Cardiac fibroblast (primary cell): ENCODE measurements around the gene TCF4.

Experiments
- DNase-seq, 2 donors: peaks; one replicate each; pipeline versions ENCODE4 v3.0.0 to v3.0.0-alpha.2; 2010; ENCODE audit warnings: low read depth in 2 of 2
- H3K4me3 ChIP-seq, 2 donors: replicated peaks in 1 of 2; 1 replicate in 1 of 2; 2 replicates in 1 of 2; pipeline ENCODE4 v1.5.1; 2011; ENCODE audit warnings: low read depth in 2 of 2, low read length in 2 of 2, mild to moderate bottlenecking in 2 of 2, moderate library complexity in 1 of 2
- TF ChIP-seq, protein P1 (sequence below): IDR thresholded peaks from one replicate; pipeline ENCODE4 v1.5.1; 2011; ENCODE audit warnings: low read depth, mild to moderate bottlenecking, low read length, inconsistent platforms

TCF4 gene

GRCh38 chr18:55588870-55589595 lies 1.0 kb upstream of the TCF4 start:
- H3K4me3 ChIP-seq = peak overlapping the region; percentile 68
- DNase-seq = no peak
- TF ChIP-seq, protein P1, sequence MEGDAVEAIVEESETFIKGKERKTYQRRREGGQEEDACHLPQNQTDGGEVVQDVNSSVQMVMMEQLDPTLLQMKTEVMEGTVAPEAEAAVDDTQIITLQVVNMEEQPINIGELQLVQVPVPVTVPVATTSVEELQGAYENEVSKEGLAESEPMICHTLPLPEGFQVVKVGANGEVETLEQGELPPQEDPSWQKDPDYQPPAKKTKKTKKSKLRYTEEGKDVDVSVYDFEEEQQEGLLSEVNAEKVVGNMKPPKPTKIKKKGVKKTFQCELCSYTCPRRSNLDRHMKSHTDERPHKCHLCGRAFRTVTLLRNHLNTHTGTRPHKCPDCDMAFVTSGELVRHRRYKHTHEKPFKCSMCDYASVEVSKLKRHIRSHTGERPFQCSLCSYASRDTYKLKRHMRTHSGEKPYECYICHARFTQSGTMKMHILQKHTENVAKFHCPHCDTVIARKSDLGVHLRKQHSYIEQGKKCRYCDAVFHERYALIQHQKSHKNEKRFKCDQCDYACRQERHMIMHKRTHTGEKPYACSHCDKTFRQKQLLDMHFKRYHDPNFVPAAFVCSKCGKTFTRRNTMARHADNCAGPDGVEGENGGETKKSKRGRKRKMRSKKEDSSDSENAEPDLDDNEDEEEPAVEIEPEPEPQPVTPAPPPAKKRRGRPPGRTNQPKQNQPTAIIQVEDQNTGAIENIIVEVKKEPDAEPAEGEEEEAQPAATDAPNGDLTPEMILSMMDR = no peak

DNA sequence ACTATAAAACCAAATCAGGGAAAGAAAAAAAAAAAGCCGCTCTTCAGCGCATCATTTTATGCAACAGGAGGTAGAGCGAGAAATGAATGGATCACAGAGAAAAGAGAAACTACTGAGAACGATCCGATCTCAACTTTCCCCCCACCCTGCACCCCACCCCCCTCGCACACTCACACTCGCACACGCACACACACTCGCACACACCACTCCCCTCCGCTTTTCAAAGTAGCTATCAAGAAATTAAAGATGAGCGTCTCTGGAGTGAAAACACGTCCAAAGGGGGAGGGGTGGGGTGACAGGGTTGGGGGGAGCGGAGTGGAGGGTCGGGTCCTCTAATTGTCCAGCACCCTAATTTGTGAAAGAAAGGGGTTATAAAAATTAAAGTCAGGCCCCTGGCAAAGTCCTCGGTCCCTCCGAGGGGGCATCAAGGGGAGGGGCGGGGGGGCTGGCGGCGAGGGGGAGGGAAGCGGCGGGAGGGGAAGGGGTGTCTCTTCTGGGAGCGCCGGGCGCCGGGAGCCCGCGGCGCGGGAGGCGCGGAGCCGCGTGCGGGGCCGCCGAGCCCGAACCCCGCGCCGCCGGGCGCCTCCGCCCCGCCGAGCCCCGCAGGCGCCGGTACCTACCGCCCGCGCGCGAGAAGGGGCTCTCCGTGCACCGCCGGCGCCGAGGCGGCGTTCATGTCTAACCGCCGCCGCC lies 428 bp downstream of the TCF4 start:
- peak; percentile 57 to 65 for DNase-seq
- H3K4me3 ChIP-seq = peak overlapping the region; percentile 68
- TF ChIP-seq, protein P1 = no peak

DNA sequence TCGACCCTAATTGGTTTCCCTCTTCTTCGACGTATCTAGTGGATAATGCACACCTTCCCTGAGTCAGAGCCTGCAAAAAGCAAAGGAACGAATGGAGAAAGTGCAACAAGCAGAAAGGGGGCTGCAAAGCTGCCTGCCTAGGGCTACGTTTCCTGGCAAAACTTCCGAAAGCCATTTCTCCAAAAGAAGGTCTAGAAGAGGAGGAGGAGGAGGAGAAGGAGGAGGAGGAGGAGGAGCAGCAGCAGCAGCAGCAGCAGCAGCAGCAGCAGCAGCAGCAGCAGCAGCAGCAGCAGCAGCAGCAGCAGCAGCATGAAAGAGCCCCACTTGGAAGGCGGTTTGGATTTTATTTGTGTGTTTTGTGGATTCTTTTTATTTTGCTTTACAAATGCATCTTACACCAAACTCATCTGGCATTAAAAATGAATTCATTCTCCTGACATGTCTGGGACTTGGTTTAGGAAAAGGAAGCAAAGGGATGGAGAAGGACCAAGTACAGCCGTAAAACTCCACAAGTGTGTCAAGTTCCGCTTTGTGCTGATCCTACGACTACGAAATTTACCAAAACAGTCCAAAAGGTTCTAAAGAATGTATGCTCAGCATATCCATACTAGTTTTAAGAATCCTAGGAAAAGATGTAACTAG lies 2.0 kb downstream of the TCF4 start:
- TF ChIP-seq, protein P1 = no peak
- DNase-seq = peak; percentile 50 to 51
- peak overlapping the region; percentile 52 to 68 for H3K4me3 ChIP-seq

DNA sequence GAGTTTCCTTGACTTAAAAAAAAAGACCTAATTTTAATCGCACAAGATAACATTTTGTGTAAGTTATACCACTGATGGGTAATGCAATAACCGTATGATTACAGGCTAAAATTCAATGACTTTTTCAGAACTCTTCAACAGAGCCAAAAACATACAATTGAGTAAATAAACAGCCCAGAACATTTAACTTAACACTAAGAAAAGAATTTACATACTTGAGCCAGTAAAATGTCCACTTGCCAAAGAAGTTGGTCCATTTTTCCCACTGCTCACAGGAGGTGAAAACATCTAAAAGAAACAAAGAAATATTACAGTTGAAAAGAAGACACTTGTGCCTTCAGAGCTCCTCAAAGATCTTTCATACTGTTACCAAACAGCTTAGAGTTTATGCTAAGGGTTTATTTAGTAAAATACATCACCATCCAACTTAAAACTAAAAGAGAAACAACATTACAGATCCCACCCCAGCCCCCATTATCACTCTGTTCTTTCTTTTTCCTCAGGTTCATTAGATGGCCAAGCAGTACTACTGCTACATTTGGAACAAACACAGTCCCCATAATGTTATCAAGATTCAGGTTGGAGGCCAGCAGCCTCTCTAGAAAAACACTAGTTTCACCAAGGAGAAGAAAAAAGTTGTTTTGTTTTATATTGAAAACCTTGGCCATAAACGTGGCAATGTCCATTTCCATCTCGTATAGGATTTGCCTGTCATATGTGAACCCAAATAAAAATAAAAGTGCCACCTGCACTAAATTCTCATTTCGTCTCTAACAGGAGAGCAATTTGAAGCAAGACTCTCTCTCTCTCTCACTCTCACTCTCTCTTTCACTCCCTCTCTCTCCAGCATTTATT lies 2.7 kb downstream of the TCF4 start:
- peak overlapping the region; percentile 52 to 68 for H3K4me3 ChIP-seq
- TF ChIP-seq, protein P1 = no peak
- peak in 1 of 2 donors; percentile 21 for DNase-seq

DNA sequence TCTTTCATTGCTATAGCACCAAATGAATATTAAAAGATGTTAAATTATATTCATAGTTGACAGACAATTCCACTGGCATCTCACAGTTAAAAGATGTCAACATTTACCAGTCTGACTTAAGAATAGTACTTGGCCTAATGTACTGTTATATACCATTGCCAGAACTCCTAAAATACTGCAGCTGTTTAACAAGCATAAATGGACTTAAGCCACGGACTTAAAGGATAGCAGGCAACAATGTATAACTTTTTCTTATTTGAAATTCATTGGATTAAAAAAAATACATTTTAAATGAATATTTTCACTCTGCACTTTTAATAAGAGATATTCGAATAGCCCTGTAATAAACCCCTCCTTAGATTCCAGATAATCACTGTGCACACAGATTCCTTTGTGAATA lies 3.8 kb downstream of the TCF4 start:
- peak overlapping the region in 1 of 2 donors; percentile 68 for H3K4me3 ChIP-seq
- DNase-seq = peak in 1 of 2 donors; percentile 21
- TF ChIP-seq, protein P1 = no peak

DNA sequence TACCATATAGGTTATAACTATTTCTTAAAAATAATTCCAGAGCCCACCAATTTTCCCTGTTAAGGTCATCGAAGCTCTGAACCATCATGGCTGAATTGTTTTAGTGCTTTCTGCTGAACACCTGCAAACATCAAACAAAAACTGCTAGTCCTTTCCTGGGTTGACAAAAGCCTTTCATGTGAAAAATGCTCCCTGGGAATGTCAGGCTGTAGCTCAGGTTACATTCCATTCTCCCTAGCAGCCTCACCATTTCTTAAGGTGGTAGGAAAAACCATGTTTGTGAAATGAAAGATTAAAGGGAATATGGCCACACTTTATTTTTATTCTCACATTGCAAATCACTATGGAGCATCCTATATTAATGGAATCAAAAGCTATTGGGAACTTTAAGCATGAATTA lies 5.7 kb downstream of the TCF4 start:
- DNase-seq = no peak

More for the DNA sequence above, 5.7 kb downstream of the TCF4 start:
- TF ChIP-seq, protein P1 = no peak
- H3K4me3 ChIP-seq = no peak overlapping the region
